Muscle of back (tissue), 11 donors: ENCODE measurements around the gene SLC16A1. TPM values are rescaled to one million over a fixed set of nuclear protein-coding genes. Genes with fewer than 3 reads are reported as not detected.
"Not testable (repeated sequence)": the region's sequence is repeated elsewhere in the genome, so short reads cannot be mapped to it uniquely, and the experiment has no call there.

Source experiments
- DNase-seq, 3 donors: peaks; one replicate each; pipeline versions ENCODE4 v3.0.0 to v3.0.0-alpha.2; 2013
- polyA plus RNA-seq, 10 donors: library from polyadenylated mRNA; unstranded; fragments of 120-200 nt; gene quantifications; one replicate each; pipeline ENCODE4 v1.2.1, GENCODE V29; 2013; ENCODE audit not compliant: insufficient read length in 10 of 10

Gene SLC16A1
- polyA plus RNA-seq, 10 donors: 33.4 to 57.3 (median 38.7) TPM

GRCh38 chr1:112888630-112889029 lies 67.4 kb downstream of the SLC16A1 start:
- no peak for DNase-seq

DNA sequence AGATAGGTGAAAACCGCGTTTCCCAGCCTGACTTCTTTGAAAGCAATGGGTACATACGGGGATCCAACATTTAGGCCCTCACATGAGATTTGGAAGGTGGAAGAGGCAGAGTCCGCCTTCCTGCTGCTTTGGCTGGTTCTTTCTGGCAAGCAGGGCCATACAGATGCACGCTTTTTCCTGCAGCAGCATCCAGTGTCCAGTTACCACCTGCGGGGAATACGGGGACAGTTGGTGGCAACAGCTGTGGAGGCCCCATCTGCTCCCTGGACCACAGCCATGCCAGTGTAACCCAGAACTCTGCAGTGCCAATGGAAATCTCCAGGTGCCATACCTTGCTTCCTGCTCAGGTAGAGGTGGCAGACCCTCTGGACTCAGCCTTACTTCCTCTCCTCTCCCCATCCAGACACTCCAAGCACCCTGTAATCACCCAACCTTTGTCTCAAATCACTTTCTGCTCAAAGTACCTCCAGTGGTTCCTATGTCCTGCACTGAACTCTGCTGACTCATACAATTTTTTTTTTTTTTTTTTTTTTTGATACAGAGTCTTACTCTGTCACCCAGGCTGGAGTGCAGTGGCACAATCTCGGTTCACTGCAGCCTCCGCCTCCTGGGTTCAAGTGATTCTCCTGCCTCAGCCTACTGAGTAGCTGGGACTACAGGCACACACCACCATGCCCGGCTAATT lies 68.3 kb downstream of the SLC16A1 start:
- no peak for DNase-seq

GRCh38 chr1:112884996-112885395 lies 71.0 kb downstream of the SLC16A1 start:
- DNase-seq: not testable (repeated sequence)

- DNase-seq: peak in 2 of 3 donors; percentile 16 to 63
Observed at GRCh38 chr1:112882271-112882744, 73.7 kb downstream of the SLC16A1 start.

GRCh38 chr1:112881742-112882127 lies 74.3 kb downstream of the SLC16A1 start:
- peak in 1 of 3 donors; percentile 52 for DNase-seq

DNA sequence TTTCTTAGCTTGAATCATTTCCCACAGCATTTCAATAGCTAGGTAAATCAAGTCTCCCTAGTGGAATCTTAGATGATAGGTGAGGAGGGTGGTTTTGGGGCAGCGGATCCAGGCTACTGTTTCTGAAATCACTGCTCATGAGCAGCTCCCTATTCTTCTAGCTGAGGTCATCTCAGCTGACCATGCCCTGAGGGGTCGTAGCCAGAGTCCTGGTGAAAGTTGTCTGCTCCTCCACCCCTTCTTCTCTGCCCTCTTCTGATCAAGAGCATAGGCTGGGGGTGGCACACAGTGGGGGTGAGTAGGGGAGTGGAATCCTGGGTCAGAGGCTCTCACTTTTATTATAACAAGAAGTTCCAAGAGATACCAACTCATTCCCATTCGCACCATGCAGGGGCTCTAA lies 76.2 kb downstream of the SLC16A1 start:
- DNase-seq: no peak

DNA sequence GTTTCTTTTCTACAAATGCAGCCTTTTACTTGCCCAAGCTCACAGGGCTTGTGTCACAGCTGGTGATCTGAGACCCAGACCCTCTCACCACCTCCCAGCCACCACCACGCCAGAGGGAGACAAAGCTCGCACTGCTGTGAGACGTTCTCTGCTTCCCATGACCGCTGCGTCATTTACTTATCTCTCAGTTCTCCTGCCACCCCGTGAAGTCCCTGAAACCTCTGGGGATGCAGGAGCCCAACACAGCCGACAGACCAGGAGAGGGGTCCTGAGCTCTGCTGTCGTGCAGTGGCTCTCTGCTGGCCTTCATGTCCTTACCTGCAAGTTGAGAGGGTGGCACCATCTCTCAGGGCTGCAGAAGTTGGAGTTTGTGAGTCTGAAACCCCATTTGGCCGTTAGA lies 77.7 kb downstream of the SLC16A1 start:
- no peak for DNase-seq

GRCh38 chr1:112877750-112878149 lies 78.2 kb downstream of the SLC16A1 start:
- DNase-seq: no peak

GRCh38 chr1:112876315-112876714 lies 79.7 kb downstream of the SLC16A1 start:
- DNase-seq: no peak

GRCh38 chr1:112872551-112872962 lies 83.4 kb downstream of the SLC16A1 start:
- no peak for DNase-seq

DNA sequence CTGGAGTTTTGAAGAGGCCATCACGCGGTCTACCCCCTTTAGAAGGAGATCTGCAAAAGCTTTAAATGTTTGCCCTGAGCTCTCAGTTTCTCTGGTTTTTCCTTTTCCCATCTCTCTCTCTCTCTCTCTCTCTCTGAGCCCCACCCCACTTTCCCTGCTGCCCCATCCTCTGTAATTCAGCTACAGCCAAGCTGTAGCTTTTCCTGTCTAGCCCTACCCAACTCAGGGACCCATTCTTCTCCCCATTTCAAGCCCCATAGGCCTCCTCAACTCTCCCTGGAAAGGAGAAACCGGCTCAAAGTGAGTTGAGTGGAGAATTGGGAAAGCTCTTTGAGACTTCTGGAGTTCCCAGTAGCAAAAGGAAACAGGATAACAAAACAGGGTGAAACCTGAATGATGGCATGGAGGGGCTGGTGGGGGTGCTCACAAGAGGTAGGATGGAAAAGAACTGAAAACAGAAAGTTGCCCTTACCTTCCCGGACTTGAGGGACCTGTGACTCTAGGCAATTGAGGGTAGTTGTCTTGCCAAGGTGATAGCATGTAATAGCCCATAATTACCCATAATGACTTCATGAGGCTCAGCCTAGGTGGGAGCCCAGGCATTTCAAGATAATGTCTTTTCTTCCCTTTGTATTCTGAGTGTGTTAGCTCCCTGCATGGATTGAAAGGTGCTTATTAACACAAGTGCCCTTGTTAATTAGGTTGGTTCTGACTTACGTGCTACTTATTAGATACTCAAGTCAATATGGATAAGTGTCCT lies 84.9 kb downstream of the SLC16A1 start:
- DNase-seq: no peak

DNA sequence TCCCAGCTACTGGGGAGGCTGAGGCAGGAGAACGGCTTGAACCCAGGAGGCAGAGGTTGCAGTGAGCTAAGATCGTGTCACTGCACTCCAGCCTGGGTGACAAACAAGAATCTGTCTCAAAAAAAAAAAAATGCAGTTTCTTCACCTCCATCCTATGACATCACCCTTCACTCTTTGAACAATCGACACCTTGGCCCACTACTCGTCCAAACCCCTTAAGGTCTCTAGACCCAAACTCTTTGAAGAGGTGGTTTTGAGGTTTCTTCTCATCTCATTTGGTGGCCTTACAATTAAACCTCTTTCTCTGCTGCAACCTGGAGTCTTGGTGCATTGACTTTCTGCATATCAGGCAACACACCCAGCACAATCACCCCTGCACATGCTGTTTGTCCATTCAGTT lies 86.1 kb downstream of the SLC16A1 start:
- no peak for DNase-seq

- no peak for DNase-seq
Observed at GRCh38 chr1:112868191-112868590, 87.8 kb downstream of the SLC16A1 start.

DNA sequence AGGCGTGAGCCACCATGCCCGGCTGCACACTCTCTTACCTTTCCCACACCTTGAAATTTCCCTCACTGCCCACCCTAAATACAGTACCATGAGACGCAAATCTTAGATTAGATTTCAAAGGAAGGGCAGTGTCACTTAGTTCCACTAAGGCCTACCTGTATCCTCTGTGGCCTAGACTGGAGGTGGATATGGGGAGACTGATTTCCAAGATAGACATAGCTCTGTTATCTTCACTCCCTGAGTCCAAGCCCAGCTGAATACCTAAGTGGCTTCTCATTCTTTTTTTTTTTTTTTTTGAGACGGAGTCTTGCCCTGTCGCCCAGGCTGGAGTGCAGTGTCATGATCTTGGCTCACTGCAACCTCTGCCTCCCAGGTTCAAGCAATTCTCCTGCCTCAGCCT lies 89.0 kb downstream of the SLC16A1 start:
- DNase-seq: no peak

- no peak for DNase-seq
Observed at GRCh38 chr1:112866151-112866550, 89.8 kb downstream of the SLC16A1 start.

DNA sequence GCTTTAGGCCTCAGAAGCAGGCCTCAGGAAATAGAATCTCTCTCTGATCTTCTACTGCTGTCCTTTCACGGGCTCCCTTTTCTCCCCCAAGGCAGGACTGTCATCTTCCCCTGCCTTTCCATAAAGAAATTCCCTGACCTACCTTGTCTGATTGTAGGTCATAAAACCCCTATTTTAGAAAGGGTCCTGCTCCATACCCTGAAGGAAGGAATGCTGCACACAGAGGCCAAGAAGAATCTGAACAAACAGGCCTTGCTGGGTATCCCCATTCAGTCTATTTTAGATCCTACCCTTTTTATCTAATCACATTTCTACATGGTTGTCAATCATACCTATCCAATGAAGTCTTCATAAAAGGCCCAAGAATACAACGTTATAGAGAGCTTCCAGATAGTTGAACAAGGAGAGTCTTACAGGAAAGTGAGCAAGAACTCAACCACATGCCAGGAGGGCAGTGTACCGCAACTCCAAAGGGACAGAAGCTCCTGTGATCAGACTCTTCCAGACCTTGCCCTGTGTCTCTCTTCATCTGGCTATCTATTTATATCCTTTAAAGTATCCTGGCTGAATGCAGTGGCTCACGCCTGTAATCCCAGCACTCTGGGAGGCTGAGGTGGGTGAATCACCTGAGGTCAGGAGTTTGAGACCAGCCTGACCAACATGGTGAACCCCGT lies 93.1 kb downstream of the SLC16A1 start:
- DNase-seq: no peak

Other genes with a start within 250 kb of the SLC16A1 start
- 100 to 1,000 TPM; 256 to 336 (median 299) TPM for gene RHOC, start 249.1 kb downstream of the SLC16A1 start, polyA plus RNA-seq
- 1 to 10 TPM; 1.7 to 3.3 (median 2.4) TPM for gene PPM1J, start 240.9 kb downstream of the SLC16A1 start, polyA plus RNA-seq
- 10 to 100 TPM in 5 of 10 donors, 1 to 10 TPM in 5; 7.5 to 16.9 (median 10.4) TPM for gene LRIG2, start 117.0 kb upstream of the SLC16A1 start, polyA plus RNA-seq